Stimulated activated CD4-positive, alpha-beta T cell treated with anti-CD3 and anti-CD28 coated beads, Interleukin-4, amount 100 ng/mL, for 1 hour (primary cell): ENCODE measurements around the gene EID2.
A peak's percentile ranks its signal among the peaks of the same experiment; 100 is the strongest.

ENCODE experiments used
- DNase-seq: peaks from one replicate; pipeline ENCODE4 v3.0.0-alpha.2; 2020

Gene EID2, protein sequence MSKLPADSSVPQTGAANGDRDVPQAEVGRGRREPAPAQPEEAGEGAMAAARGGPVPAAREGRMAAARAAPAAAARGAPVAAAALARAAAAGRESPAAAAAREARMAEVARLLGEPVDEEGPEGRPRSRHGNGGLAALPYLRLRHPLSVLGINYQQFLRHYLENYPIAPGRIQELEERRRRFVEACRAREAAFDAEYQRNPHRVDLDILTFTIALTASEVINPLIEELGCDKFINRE

DNA sequence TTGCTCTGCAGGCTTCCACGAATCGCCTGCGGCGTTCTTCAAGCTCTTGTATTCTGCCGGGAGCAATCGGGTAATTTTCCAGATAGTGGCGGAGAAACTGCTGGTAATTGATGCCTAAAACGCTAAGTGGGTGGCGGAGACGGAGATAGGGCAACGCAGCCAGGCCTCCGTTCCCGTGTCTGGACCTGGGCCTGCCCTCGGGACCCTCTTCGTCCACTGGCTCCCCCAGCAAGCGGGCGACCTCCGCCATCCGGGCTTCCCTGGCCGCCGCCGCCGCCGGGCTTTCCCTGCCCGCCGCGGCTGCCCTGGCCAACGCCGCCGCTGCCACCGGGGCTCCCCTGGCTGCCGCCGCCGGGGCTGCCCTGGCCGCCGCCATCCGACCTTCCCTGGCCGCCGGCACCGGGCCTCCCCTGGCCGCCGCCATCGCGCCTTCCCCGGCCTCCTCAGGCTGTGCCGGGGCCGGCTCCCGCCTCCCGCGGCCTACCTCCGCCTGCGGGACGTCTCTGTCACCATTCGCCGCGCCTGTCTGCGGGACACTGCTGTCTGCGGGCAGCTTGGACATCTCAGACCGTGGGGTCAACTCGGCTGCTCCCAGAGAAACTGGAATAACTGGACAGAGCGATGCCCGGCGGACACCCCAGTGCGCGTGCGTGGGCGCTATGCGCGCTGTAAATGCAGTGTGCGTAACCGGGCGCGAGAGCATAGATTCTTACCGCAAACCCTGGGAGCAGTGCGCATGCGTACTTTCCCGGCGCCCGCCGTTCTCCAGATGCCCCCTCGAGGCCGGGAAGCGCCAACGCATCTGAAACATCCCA lies at the start of gene EID2:
Gene EID2, minus strand, starts transcription at position 644 of the 815 bp plus-strand sequence. Its CDS starts 82 bp downstream, at position 562.
- peak; percentile 94 for DNase-seq

DNA sequence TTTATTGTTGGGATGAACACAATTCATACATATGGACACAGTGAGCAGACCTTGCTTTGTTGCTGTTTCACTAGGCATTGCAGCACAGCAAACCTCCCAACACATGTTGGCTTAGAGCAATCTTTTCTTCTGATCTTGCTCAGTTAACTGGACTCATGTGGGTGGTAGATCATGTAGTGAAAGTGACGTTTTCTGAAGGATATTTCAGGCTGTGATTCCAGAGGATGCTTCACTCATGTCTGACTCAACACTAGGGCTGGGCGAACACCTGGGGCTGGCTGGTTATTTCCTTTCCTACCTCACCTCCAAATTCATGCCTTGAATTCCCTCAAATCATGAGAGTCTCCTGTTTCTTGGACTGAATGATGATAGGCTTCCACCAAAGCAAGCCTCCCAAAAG lies 48.1 kb upstream of the EID2 start:
- no peak for DNase-seq

DNA sequence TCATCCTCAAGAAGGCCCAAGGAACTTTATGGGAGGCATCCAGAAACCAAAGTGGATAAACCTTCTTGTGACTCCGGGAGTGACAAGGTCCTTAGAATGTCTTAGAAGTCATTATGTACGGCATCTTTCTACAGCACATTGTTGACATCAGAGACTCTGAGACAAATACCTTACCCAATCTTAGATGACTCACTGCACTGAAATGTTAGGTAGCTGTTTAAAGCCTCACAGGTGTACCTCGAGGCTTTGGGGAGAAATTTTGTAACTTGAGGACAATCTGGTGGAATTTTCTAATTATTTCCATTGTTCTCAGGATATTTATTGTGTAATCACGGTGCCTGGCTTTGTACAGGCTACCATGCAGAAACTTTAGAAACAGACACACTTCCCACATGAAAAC lies 47.5 kb upstream of the EID2 start:
- no peak for DNase-seq

DNA sequence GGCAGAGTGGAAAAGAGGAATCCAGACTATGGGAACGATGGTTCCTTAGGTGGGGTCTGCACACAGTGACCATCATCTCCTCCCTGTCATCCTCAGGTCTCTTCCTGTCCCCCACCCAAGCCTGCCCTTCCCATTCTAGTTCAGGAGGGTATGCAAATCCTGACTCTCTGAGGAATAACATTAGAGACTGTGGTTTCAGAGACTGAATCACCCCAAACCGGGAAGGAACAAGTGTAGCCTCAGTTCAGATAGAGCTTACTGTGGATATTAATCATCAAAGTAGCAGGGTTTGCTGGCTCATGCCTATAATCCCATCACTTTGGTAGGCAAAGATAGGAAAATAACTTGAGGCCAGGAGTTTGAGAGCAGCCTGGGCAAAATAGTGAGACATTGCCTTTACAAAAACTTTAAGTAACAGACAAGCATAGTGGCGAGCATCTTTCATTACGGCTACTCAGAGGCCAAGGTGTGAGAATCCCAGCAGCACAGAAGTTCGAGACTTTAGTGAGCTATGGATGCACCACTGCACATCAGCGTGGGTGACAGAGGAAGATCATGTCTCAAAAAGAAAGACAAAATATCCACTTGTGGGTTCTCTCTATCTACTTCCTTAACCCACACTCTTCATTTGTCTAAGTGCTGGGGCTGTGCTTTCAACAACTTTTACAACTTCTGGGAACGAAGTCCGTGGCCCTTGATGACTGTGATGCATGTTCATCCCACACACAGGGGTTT lies 43.1 kb upstream of the EID2 start:
- DNase-seq, result no peak

DNA sequence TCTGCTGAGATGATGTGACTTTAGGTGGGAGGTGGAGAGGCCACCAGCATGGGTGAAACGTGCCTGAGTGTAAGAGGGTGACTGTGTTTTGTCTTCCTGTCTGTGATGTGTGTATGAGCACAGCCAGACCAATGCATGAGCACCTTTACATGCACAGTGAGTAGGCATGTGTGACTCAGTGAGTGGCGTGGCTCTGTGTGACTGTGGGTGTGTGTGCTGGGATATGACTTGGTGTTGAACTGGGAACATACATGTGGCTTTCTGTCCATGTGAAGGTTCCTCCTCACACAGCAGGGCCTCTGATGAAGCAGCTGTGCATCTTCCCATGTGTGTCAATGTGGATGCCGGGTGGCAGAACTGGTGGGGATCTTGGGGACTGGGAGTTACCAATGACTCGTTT lies 42.5 kb upstream of the EID2 start:
- DNase-seq, result peak; percentile 9

DNA sequence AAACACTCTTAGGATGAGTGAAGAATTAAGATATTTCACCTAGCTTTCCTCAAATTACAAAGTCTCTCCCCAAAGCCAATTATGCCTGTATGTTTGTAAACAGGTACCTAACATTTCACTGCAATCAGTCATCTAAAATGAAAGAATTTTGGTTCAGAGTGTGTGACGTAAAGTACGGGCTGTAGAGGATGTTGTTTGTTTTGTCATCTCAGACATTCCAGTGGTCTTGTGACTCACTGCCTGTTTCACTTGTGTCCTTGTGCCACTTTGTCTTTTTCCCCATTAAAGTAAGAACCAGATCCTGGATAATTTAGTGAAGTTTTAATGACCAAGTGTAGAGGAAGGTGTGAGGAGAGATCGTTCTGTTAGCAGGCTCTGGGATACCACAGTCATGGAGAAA lies 28.6 kb upstream of the EID2 start:
- DNase-seq, result no peak

DNA sequence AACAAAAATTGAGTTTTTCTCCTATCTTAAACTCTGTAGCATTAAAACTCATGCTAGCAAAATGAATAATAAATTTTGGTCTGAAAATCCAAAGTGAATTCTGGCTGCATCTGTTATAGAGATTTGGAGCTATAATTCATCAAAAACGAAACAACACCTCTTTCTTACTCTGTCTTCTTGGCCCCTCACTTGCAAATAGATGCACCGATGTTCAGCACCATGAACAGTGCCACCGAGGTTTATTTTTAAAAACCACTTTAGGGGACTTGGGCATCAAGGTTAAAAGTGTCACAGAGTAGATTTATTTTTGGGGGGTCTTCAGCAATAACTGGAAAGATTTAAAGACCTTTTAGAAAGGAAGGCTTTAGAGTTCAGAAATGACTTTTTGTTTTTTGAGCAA lies 26.1 kb upstream of the EID2 start:
- no peak for DNase-seq

DNA sequence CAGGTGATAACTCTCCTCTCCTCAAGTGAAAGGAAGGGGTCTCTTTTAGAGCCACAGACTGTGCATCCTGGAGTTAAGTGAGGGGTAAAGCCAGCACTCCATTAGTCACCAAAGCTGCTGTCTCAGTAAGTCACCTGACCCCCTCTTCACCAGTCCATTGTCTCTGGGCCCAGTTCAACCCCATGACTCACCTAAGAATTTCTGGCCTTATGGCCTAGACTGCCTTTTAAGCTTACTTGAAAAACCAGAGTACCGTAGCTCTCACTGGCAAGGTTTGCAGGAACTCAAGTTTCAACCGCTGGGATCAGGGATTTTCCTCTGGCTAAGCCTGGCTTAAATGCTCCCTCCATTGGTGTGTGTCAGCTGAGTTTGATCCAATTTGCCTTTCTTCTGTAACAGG lies 23.4 kb upstream of the EID2 start:
- DNase-seq, result no peak

DNA sequence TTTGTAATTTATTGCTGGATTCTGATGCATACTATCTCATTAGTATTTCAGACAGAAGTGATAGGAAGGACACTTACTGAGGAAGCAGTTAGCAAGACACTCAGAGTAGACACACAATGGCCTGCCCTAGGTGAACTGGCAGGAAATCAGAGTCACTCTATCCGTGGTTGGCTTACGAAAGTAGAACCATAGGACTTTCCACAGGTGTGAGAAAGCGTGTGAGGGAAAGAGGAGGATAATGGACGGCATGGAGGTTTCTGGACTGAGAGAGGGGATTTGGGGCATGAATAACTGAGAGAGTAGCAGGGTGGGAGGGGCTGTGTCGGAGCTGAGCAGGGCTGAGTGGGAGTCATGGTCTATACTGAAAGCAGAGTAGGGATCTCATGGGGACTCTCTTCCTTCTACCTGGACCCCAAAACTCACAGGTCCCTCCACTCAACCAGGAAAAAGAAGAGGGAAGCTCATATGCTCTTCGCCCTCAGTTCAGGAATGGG lies 18.7 kb upstream of the EID2 start:
- DNase-seq, result no peak

DNA sequence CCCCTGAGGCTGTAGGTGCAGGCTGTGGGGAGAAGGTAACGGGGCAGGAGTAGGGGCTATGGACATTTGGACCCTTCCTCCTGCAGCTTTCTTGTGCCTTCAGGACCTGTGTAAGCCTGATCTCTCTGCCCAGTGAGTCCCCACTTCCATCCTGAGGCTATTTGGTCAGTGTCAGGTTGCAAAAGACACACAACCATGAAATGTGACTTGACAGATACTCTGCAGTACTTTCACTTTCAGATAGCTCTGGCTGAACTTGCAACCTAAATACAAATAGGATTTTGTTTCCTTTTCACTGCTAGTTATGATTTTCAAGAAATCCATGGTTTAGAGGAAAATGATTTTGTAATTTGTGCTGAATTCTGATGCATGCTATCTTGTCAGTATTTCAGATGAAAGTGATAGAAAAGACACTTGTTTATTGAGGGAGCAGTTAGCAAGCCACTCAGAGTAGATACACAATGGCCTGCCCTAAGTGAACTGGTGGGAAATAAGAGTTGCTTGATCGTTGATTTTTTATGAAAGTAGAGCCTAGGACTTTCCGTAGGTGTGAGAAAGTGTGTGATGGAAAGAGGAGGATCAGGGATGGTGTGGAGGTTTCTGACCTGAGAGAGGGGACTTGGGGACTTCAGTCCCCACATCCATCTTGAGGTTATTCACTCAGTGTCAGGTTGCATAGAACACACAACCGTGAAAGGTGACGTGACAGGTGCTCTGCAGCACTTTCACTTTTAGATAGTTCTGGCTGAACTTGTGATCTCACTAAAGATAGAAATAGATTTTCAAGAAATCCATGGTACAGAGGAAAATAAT lies 18.1 kb upstream of the EID2 start:
- no peak for DNase-seq

DNA sequence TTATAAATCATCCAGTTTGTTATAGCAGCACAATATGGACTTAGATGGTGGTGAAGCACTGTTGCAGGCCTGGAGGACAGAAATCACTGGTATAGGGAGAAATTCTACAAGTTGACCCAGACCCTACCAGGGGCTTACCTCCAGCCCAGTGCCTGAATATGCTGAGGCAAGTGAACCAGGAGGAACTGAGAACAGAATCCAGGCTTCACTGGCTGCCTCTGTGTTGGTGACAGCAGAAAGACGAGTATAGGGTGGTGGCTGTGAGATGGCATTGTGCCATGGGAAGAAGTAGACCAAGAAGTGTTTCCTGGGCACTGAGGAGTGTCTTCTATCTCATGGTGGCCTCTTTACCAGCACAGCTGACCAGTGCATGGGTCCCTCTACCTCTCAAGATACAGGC lies 15.9 kb upstream of the EID2 start:
- DNase-seq, result no peak

DNA sequence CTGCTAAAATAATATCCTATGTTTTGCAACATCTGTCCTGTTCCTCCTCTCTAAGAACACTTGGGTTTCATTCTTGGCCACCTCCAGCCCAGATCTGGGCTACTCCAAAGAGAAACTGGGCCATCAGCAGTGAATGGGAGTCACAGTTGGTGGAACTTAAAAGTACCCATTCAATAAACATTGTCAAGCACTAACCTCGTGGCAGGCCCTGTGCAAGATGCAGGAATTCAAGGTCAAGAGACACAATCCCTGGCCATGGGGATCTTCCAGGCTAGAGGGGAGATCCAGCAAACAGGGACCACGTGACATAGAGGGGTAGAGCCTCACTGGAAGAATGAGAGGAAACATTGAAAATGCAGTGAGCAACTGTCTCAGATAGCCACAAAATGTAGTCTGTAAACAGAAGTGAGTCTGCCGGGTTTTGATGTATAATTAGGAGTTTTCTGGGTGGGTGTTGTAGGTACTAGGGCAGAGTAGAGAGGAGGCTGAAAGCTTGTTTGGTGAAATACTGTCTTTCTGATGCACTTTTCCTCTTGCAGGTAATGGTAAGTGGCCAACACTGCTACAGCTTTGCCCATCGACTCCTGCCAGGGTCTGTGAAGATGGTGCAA lies 14.8 kb upstream of the EID2 start:
- DNase-seq, result no peak

DNA sequence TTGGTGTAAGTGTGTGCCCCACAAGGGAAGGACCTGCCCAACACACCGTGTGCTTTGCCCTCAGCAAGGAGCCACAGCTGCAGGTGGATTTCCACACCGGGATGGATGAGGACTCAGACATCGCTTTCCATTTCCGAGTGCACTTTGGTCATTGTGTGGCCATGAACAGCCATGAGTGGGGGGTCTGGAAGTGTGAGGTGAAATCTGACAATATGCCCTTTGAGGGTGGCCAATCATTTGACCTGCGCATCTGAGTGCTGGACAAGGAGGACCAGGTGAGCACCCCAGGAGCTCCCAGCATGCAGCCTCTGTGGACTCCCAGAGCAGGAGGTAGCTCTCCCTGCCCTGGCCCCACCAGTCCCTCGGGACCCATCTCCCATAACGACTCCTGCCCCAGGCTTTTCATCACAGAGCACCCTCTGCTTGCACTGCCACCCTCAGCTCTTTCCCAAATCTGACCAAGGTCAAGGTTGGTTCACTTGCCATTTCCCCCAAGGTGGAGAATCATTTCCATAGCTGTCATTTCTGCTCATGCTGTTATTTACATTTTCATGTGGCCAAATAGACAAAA lies 13.2 kb upstream of the EID2 start:
- DNase-seq, result no peak

DNA sequence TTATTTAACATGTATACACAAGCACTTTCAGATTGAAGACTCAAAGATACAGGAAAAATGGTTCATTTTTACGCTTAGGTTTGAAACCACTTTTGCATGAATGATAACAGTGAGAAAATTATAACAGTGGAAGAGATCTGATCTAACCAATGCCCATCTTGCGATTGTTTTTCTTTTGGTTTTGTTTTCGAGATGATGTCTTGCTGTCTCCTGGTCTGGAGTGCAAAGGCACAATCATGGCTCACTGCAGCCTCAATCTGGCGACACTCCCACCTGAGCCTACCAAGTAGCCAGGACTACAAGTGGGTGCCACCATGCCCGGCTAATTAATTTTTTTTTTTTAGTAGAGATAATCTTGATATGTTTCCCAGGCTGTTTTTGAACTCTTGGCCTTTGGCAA lies 10.2 kb upstream of the EID2 start:
- DNase-seq, result no peak

DNA sequence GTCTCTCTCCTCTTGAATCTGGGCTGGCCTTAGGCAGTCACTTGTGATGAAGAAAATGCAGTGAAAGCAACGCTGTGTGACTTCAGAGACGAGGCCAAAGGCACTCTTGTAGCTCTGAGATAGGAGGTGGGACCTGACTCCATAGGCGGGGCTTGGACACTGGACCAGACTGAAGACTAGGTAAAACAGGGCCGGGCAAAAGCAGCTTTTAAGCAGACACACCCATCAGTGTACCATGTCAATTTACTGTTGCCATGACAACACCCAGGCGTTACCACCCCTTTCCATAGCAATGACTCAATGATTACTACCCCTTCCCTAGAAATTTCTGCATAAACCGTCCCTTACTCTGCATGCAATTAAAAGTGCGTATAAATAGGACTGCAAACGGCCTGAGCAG lies 6.6 kb upstream of the EID2 start:
- no peak for DNase-seq

DNA sequence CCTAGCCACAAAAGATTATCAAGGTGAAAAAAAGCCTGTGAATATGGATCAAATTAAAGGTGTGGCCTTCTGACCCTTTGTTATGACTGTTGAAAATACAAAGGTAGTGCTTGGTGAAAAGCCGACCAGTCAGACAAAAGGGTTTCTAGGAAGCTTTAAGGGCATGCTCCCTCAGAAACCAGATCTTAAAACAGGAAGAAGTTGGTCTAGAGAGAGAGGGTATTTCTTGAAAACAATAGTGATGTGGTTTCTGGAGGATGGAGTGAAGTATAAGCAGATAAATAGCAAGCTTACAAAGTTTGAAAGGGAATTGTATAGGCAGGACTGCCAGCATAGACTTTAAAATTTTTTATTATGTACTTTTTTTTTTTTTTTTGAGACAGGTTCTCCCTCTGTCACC lies 5.0 kb upstream of the EID2 start:
- no peak for DNase-seq

DNA sequence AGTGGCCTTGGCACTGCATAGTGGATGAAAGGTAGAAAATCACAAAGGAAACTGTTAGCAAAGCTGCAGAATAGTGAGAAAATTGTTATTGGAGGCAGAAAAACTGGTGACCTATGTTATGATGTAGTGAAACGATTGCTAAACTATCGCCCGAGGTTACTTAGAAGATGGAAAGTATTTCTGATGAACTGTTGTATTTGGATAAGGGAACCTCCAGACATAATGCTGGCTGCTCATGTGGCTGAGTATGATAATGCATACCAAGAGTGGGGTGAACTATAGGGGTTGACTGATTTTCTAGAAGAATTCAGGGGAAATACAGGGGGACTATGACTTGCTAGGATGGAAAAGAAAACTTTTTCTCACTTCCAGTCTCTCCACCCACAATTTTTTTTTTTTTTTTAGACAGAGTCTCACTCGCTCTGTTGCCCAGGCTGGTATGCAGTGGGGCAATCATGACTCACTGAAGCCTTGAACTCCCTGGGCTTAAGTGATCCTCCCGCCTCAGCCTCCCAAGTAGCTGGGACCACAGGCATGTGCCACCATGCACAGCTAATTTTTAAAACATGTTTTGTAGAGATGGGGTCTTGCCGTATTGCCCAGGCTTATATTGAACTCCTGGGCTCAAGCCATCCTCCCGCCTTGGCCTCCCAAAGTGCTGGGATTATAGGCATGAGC lies 4.4 kb upstream of the EID2 start:
- no peak for DNase-seq

DNA sequence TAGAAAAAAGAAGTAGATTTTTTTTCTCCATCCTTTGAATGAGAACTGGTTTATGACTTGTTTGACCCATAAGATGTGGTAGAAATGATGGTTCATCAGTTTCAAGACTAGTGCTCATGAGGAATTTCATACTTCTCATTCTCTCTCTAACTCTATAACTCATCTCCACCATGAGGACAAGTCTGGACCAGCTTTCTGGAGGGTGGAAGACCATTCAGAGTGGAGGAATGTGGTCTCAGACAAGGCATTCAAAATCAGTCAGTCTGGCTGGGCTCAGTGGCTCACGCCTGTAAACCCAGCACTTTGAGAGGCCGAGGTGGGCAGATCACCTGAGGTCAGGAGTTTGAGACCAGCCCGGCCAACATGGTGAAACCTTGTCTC lies 3.5 kb upstream of the EID2 start:
- no peak for DNase-seq

DNA sequence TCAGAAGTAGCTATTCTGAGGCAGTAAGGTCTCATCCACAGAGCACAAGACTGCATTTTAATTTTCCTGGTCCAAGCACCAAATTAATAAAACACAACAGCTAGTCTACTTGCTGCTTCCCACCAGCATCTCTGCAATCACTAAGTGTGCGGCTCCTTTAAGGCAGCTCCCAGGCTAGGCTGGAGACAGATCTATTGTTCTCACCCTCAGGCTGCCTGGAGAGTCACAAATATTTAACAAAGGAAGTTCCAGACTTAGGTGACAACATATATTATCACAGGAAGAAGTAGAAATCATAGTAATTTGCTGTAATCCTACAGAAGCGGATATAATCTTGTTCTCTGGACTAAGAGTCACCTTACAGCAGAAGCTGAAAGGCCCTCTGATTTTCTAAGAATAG lies 2.2 kb upstream of the EID2 start:
- no peak for DNase-seq

DNA sequence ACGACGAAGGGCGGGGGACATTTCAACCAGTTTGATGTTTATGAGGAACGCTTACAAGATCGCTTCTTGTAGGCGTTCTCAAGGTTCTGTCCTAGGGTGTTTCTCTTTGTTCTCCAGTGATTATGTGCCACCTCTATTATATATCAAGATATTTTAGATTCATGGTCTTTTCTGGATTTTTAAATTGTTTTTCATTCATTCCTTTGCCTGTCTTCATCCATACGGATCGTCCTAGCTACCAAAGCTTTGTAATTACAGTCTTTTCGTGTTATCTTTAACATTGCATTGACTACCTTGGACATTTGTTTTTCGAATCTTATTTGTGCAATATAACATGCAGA lies 342 bp upstream of the EID2 start:
- DNase-seq, result no peak

DNA sequence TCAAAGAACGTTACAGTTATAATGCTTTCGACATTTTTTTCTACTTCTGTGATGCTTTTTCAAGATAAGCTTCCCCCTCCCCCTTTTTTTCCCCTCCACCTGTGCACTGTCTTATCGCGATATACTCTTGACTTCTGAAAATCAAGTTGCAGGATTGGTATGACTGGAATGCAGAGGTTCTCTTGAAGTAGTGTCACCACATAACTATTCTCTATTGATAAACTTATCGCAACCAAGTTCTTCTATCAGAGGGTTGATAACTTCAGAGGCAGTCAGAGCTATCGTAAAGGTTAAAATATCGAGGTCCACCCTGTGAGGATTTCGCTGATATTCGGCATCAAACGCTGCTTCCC lies 820 bp downstream of the EID2 start:
- no peak for DNase-seq

DNA sequence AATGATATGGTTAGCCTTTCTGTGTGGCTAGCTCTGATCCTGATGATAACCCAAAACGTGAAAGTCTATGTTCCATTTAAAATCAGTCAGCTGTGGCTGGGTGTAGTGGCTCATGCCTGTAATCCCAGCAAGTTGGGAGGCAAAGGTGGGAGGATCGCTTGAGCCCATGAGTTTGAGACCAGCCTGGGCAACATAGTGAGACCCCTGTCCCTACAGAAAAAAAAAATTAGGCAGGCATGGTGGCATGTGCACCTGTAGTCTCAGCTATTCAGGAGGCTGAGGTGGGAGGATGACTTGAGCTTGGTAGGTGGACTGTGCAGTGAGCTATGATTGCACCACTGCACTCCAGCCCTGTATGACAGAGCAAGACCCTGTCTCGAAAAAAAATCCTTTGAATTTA lies 6.2 kb downstream of the EID2 start:
- no peak for DNase-seq
